SK-N-SH (cell line): ENCODE data around the gene LARGE1.

ENCODE experiments used
- CTCF ChIP-seq: fragments of 200-600 bp; sonication (generic); IDR thresholded peaks from 2 replicates; pipeline ENCODE4 v1.6.1; 2017; ENCODE audit warnings: antibody characterized with exemption, mild to moderate bottlenecking, moderate library complexity
- ELF1 ChIP-seq: IDR thresholded peaks from 2 replicates; pipeline ENCODE4 v1.4.0; 2012

- TF ChIP-seq ELF1 (no peak), CTCF (no peak)
Measured at GRCh38 chr22:33400891-33401290, 519.4 kb downstream of the LARGE1 start.
